Measurements from ENCODE around the gene SPINK4.

Gene SPINK4

GRCh38 chr9:33260372-33260771 is 20.4 kb downstream of the SPINK4 start:
- DNase-seq, result no peak

GRCh38 chr9:33263131-33264002 is 23.4 kb downstream of the SPINK4 start:
- no peak for DNase-seq

- DNase-seq, result no peak
Observed at GRCh38 chr9:33264003-33264472, 24.1 kb downstream of the SPINK4 start.

DNA sequence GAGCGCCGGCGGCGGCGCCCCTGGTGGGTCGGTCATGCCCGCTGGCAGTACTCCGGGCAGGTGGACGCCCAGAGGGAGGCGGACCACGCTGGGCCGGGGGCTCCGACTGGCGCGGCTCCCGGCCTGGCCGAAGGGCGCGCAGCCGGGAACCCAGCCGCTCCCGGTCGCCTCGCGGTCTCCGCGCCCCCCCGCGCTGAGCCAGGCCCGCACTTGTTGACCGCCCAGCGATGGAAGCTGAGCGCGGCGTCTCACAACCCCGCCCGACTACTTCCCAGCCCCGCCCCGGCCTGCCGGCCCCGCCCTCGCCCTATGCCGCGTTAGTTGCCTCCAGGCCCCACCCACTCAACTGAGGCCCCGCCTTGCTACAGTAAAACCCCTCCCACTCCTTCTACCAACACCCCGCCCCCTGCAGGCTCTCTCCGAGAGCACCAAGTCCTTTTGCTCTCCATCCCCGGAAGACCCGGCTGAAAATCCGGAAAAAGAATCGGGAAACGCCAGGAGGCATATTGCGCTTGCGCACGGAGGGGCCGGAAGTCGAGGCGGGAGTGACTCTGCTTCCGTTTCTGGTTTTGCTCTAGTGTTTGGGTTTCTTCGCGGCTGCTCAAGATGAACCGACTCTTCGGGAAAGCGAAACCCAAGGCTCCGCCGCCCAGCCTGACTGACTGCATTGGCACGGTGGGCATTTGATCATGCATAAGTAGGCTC is 24.7 kb downstream of the SPINK4 start, which contains the start of the genes BAG1 and CHMP5:
BAG1 (minus strand) TSS at position 236 of the 705 bp plus-strand sequence.
CHMP5 (plus strand) TSS at position 577 of the 705 bp plus-strand sequence; CDS start at position 607, 30 bp downstream.
- peak; percentile 91 for DNase-seq

GRCh38 chr9:33265211-33265865 is 25.4 kb downstream of the SPINK4 start:
- DNase-seq, result no peak

DNA sequence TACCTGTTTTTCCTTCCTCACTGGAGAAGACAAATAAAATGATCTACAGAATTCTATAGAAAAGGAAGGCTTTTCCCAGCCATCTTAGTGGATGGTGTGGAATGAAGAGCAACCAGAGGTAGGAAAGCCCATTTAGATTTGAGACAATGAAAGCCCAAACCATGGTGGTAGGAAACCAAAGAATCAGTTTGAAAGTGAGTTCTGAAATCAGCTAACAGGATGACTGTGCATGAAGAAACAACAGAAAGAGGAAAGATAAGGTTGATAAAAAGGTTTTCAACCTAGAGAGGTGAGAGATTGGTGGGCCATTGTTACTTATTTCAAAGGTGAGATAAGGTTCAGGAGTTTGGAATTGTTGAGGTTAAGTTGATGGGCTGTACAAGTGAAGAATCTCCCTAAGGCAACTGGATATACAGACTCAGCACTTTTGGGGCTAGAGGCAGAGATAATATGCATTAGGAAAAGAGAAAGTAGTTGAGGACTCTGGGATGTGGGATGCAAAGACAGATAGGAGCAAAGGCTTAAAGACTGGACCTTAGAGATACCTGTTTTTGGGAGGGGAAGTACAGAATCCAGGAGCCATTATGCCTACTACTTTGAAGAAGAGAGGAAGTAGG is 27.3 kb downstream of the SPINK4 start:
- no peak for DNase-seq

GRCh38 chr9:33270146-33270545 is 30.2 kb downstream of the SPINK4 start:
- DNase-seq, result no peak

- DNase-seq, result no peak
Observed at GRCh38 chr9:33272061-33272460, 32.1 kb downstream of the SPINK4 start.

DNA sequence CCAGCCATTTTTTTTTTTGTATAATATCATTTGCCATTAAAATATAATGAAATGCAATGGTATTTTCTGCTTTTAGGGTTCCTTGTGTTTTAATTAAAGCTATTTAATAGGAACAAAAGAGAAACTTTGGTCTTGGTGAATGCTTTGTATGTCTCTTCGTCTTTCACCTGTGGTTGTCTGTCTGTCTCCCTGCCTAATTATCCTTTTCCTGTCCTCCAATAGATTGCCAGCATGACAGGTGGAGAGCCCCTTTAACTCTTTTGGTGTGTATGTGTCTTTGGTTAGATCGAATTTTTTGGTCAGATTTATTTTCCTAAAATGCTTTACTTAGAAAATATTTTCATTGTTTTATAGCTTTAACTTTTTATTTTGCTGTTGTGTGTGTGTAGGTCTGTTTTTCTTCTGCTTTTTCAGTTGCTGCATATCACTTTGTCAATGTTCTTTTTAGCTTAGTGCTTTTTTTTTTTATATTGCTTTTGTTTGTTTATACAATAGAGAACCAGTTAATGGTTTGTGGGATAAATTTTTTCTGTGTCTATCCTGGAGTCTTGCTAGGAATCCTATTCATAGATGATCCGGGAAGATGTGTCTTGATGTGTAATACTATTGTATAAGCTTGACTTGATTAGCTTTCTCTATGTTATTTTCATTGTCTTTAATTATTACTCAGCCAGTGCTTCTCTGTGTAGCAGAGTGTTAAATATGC is 33.5 kb downstream of the SPINK4 start:
- DNase-seq, result no peak

DNA sequence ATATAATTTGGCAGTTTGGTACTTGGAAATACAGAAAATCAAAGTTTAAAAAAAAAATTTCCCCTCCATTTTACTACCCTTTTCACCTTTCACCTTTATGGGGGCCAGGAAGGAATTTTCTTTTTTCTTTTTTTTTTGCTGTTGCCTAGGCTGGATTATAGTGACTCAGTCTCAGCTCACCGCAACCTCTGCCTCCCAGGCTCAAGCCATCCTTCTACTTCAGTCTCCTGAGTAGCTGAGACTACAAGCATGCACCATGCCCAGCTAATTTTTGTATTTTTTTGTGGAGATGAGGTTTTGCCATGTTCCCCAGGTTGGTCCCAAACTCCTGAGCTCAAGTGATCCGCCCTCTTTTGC is 34.0 kb downstream of the SPINK4 start:
- DNase-seq, result no peak

DNA sequence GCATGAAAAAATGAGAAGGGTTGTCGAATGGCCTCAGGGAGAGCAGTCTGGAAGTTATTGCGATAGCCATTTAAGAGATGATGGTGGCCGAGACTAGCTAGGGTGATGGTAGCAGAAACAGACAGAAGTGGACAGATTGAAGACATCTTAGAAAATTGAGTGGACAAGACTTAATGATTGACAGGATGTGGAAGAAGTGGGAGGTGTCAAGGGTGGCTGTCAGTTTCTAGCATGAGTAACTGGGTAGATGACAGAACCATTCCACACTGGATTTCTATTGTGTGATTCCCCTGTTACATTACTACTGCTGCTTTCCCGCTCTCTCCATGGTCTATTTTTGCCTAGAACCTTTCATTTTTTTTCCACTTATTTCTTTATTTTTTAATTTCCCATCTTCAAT is 37.5 kb downstream of the SPINK4 start:
- no peak for DNase-seq

GRCh38 chr9:33285502-33285901 is 45.5 kb downstream of the SPINK4 start:
- no peak for DNase-seq

- no peak for DNase-seq
Observed at GRCh38 chr9:33287087-33287490, 47.1 kb downstream of the SPINK4 start.

GRCh38 chr9:33288235-33288634 is 48.3 kb downstream of the SPINK4 start:
- no peak for DNase-seq

GRCh38 chr9:33288828-33289483 is 49.0 kb downstream of the SPINK4 start:
- no peak for DNase-seq

- DNase-seq, result no peak
Observed at GRCh38 chr9:33289496-33289895, 49.5 kb downstream of the SPINK4 start.

DNA sequence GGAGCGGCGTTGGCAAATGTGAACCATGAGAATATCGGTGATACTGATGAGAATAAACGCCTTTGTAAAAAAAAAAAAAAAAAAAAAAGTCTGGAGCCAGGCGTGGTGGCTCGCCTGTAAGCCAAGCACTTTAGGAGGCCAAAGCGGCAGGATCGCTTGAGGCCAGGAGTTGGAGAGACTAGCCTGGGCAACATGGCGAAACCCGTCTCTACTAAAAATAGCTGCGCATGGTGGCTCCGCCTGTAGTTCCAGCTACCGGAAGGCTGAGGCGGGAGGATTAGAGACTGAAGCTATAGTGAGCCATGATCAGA is 49.9 kb downstream of the SPINK4 start:
- DNase-seq, result no peak

DNA sequence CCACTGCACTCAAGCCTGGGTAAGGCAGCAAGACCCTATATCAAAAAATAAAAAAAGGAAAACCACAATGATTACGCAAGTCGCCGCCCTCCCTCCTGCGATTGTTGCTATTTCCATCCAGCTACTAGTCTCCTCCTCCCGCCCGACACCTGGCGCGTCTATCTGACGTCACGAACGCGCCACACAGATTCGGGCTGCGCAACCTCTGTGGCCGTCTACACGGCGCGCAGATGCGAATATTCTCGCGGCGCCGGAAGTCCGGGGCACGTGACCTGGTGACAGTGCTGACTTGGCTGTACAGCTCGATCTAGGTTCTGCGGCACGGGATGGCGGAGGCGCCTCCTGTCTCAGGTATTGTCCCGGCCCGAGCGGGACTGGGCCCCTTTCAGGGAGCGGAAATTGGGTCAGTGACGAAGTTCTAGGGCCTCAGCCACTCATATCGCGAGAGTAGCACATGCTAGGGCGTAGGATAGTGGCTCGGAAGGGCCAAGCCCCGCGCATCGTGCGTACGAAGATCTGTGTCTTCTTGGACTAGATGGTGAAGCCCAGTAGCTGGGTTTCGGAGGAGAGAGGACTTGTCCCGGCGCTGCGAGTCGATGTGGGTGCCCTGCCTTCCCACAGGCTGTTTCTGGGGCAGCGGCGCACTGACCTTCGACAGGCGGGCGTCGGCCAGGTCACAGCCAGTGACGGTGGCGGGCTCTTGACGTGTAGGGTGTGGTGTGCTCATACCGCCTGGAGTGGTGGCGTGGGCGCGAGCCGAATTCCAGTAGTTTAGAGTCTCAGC is 50.5 kb downstream of the SPINK4 start, which contains the start of gene NFX1:
NFX1 (plus strand) TSS at position 270 of the 784 bp plus-strand sequence; CDS start at position 327, 57 bp downstream.
- peak; percentile 89 for DNase-seq

DNA sequence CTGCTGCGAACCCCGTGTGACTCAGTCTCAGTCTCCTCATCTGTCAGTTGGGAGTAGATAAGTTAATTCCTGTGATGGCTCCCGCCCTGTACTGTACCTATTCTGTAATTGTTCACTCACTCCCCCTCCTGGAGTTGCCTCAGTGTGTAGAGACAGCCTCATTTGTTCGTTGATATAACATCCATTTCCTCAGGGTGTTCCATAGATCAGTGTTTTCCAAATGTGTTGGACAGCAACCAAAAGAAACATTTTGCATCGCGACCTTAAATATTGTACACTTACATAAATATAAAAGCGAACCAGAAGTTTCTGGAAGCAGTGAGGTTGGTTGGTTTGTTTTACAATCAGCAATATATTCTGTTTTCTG is 51.0 kb downstream of the SPINK4 start:
- DNase-seq, result no peak

DNA sequence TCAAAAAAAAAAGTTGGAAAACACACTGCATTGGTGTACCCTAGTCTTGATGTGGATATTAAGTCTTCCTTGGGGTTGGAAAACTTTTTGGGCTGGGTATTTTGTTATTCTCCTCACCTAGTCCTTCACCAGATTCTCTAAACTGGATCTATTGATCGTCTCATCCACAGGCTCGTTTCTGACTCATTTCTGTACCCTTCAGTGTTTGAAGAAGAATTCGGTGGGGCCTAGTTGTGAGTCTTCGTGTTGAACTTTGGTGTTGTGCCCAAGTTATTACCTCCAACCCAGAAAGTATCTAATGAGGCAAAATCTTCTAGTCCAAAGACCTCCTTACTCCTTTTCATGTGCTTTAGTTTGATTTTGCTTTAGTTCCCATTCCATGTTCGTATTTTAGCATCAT is 51.9 kb downstream of the SPINK4 start:
- DNase-seq, result no peak

GRCh38 chr9:33293782-33294181 is 53.8 kb downstream of the SPINK4 start:
- DNase-seq, result no peak

All from T1000 (cell line).